HK-2 (cell line): ENCODE results near the gene GNAI3.

Experiments
- DNase-seq: peaks from one replicate; pipeline ENCODE4 v3.0.0-alpha.2; 2018; ENCODE audit not compliant: unreplicated experiment

Gene GNAI3

GRCh38 chr1:109546311-109547109 lies 1.9 kb upstream of the GNAI3 start:
- DNase-seq: peak; percentile 81

GRCh38 chr1:109547463-109548320 lies 723 bp upstream of the GNAI3 start:
- no peak for DNase-seq

- no peak for DNase-seq
Observed at GRCh38 chr1:109556563-109556962, 8.1 kb downstream of the GNAI3 start.

- no peak for DNase-seq
Observed at GRCh38 chr1:109557520-109557919, 9.1 kb downstream of the GNAI3 start.

GRCh38 chr1:109559995-109560394 lies 11.6 kb downstream of the GNAI3 start:
- DNase-seq: no peak

GRCh38 chr1:109564194-109564878 lies 15.9 kb downstream of the GNAI3 start:
- no peak for DNase-seq

- DNase-seq: no peak
Observed at GRCh38 chr1:109565241-109565640, 16.8 kb downstream of the GNAI3 start.

GRCh38 chr1:109566982-109567381 lies 18.6 kb downstream of the GNAI3 start:
- DNase-seq: no peak

GRCh38 chr1:109567877-109568672 lies 19.7 kb downstream of the GNAI3 start:
- DNase-seq: no peak

GRCh38 chr1:109569323-109569722 lies 20.9 kb downstream of the GNAI3 start:
- DNase-seq: no peak

- DNase-seq: no peak
Observed at GRCh38 chr1:109570414-109570813, 22.0 kb downstream of the GNAI3 start.

- DNase-seq: no peak
Observed at GRCh38 chr1:109573785-109574184, 25.4 kb downstream of the GNAI3 start.

GRCh38 chr1:109578947-109579443 lies 30.6 kb downstream of the GNAI3 start:
- DNase-seq: no peak

GRCh38 chr1:109579491-109579890 lies 31.1 kb downstream of the GNAI3 start:
- DNase-seq: no peak

- DNase-seq: no peak
Observed at GRCh38 chr1:109582021-109582420, 33.6 kb downstream of the GNAI3 start.

GRCh38 chr1:109584766-109585165 lies 36.4 kb downstream of the GNAI3 start:
- no peak for DNase-seq

- no peak for DNase-seq
Observed at GRCh38 chr1:109586055-109586454, 37.6 kb downstream of the GNAI3 start.

- no peak for DNase-seq
Observed at GRCh38 chr1:109589177-109589576, 40.8 kb downstream of the GNAI3 start.

- no peak for DNase-seq
Observed at GRCh38 chr1:109589679-109590078, 41.3 kb downstream of the GNAI3 start.

- DNase-seq: no peak
Observed at GRCh38 chr1:109592916-109593315, 44.5 kb downstream of the GNAI3 start.

- DNase-seq: no peak
Observed at GRCh38 chr1:109595531-109595930, 47.1 kb downstream of the GNAI3 start.
